Mucosa of descending colon (tissue), 3 donors: ENCODE results near the gene PNMA1. TPM values are rescaled to one million over a fixed set of nuclear protein-coding genes. Genes with fewer than 3 reads are reported as not detected.

Experiments used
- ATAC-seq: fragments of 200-7000 bp; cut with Tn5 transposase; one replicate; pipeline ENCODE4 v1.9.1; 2020; ENCODE audit warnings: mild to moderate bottlenecking, moderate library complexity
- DNase-seq, 3 donors: peaks; one replicate each; pipeline ENCODE4 v3.0.0-alpha.2; 2020
- H3K36me3 ChIP-seq: fragments of 200-600 bp; one replicate; pipeline ENCODE4 v1.8.0; 2021; ENCODE audit warnings: low read depth, mild to moderate bottlenecking
- H3K4me1 ChIP-seq: fragments of 200-600 bp; one replicate; pipeline ENCODE4 v1.8.0; 2021; ENCODE audit warnings: low read depth, mild to moderate bottlenecking
- H3K4me3 ChIP-seq: fragments of 200-600 bp; one replicate; pipeline ENCODE4 v1.8.0; 2021; ENCODE audit warnings: mild to moderate bottlenecking
- H3K9me3 ChIP-seq: fragments of 200-600 bp; one replicate; pipeline ENCODE4 v1.8.0; 2021; ENCODE audit warnings: mild to moderate bottlenecking
- CTCF ChIP-seq: fragments of 200-600 bp; IDR thresholded peaks from one replicate; pipeline ENCODE4 v1.8.0; 2022; ENCODE audit warnings: antibody characterized with exemption, mild to moderate bottlenecking
- intact Hi-C, 2 donors: fragments of 100-400 bp; cut with DNase I in 1 of 2; cut with micrococcal nuclease in 1 of 2; formaldehyde crosslinking; loops; one replicate each; pipeline versions ENCODE4 v1.11.0 to v1.11.1; 2022; cut with DNase I, micrococcal nuclease
- total RNA-seq, 3 donors: library from RNA; stranded (reverse); fragmentation: NEBNext Ultra II Directional in 2 of 3; extraction: Animal tissue kit (Norgen Biotek cat#: 25700) in 2 of 3; gene quantifications; one replicate each; pipeline versions ENCODE4 v1.2.1 to v1.2.4, GENCODE V29; 2021 to 2023
- donor health status: DM: no; HTN: no; CAD: no; lungs with moderate emphysema.
- donor health status: DM: no; HTN: no; CAD: no.
- donor health status: DM: no; HTN: yes; CAD: no.

Gene PNMA1
- total RNA-seq, 3 donors from 2014 or later, result 11.7 to 70.7 (median 15.5) TPM

- Histone ChIP-seq H3K4me3 (no peak overlapping the region), H3K9me3 (no peaks in the 10 kb centered on the region), H3K4me1 (peaks cover 100% of the 10 kb centered on the region), H3K36me3 (no peaks in the 10 kb centered on the region)
- intact Hi-C loops, result no loop called here
- DNase-seq (peak; percentile 80 to 91 (median 88)), ATAC-seq (peak; percentile 64)
- TF ChIP-seq CTCF, result no peak
Observed at GRCh38 chr14:73753124-73753886, 39.1 kb upstream of the PNMA1 start.

- no peaks in the 10 kb centered on the region for H3K36me3 ChIP-seq
- H3K4me1 ChIP-seq, result peaks cover 100% of the 10 kb centered on the region
- DNase-seq, result peak; percentile 78 to 87 (median 81)
- intact Hi-C loops, result no loop called here
- H3K4me3 ChIP-seq, result no peak overlapping the region
- ATAC-seq, result peak; percentile 20
- no peaks in the 10 kb centered on the region for H3K9me3 ChIP-seq
- TF ChIP-seq CTCF, result no peak
Observed at GRCh38 chr14:73752297-73752992, 38.3 kb upstream of the PNMA1 start.

GRCh38 chr14:73751157-73751691, 37.0 kb upstream of the PNMA1 start:
- Histone ChIP-seq H3K9me3 (no peaks in the 10 kb centered on the region), H3K36me3 (no peaks in the 10 kb centered on the region), H3K4me1 (peaks cover 100% of the 10 kb centered on the region), H3K4me3 (no peak overlapping the region)
- intact Hi-C loops, result no loop called here
- DNase-seq (peak; percentile 57 to 65 (median 61)), ATAC-seq (no peak)
- no peak for TF ChIP-seq CTCF

- DNase-seq, result no peak
- no peak overlapping the region for H3K4me3 ChIP-seq
- ATAC-seq, result no peak
Observed at GRCh38 chr14:73750531-73750901, 36.3 kb upstream of the PNMA1 start.

More at GRCh38 chr14:73750531-73750901, 36.3 kb upstream of the PNMA1 start:
- Histone ChIP-seq H3K4me1 (peaks cover 100% of the 10 kb centered on the region), H3K9me3 (no peaks in the 10 kb centered on the region), H3K36me3 (no peaks in the 10 kb centered on the region)
- intact Hi-C loops, result no loop called here
- TF ChIP-seq CTCF, result no peak
